HepG2 (cell line): Measurements from ENCODE around the gene RFPL4AL1. TPM values are rescaled to one million over a fixed set of nuclear protein-coding genes. Genes with fewer than 3 reads are reported as not detected.
A peak's percentile ranks its signal among the peaks of the same experiment; 100 is the strongest.

Experiments
- ATAC-seq: fragments of 200-7000 bp; cut with Tn5 transposase; 3 replicates; pipeline ENCODE4 v1.9.1; 2020; ENCODE audit warnings: mild to moderate bottlenecking, moderate library complexity
- BruUV-seq: library from RNA; stranded (reverse); fragments of 400-500 nt; replicated peaks from 2 replicates; lab custom pipeline; 2021; lab: Mats Ljungman, UMichigan
- CTCF ChIA-PET: fragments of 300-600 bp; formaldehyde crosslinking; extraction: SDS; loops from one replicate; lab custom pipeline; 2021; ENCODE audit warnings: low total read pairs, inconsistent platforms, low intra/inter-chr PET ratio; lab: Yijun Ruan, JAX
- POLR2A ChIA-PET: fragments of 350-600 bp; sonication (Branson Sonifier 250); formaldehyde crosslinking; loops from one replicate; lab custom pipeline; 2020; ENCODE audit warnings: antibody characterized with exemption, inconsistent platforms; lab: Yijun Ruan, JAX
- DNase-seq: peaks from one replicate; pipeline ENCODE4 v3.0.0-alpha.2; 2015; ENCODE audit warnings: low spot score
- FAIRE-seq: peaks from 3 replicates; lab custom pipeline; 2011; peaks lifted over from hg19 to GRCh38; lab: Jason Lieb, UNC
- H2AFZ ChIP-seq: one replicate; pipeline ENCODE4 v1.6.1; 2011; ENCODE audit warnings: low read length, inconsistent platforms
- H3K27ac ChIP-seq: fragments of 300-600 bp; 3 replicates; pipeline ENCODE4 v1.8.0; 2011; ENCODE audit warnings: mixed run types, mild to moderate bottlenecking, mixed read lengths, low read length, inconsistent platforms; ENCODE audit not compliant: insufficient read depth; ENCODE audit errors: extremely low read length
- H3K27me3 ChIP-seq, 2 experiments: fragments of 200-600 bp in 1 of 2; 2 replicates in 1 of 2; 3 replicates in 1 of 2; pipeline versions ENCODE4 v1.6.0 to v1.8.0; 2011; ENCODE audit warnings: low read length in 2 of 2, mild to moderate bottlenecking in 2 of 2, moderate library complexity in 2 of 2, inconsistent platforms in 1 of 2; ENCODE audit not compliant: insufficient read depth in 2 of 2, control insufficient read depth in 1 of 2
- H3K36me3 ChIP-seq, 2 experiments: fragments of 200-600 bp in 1 of 2; replicated peaks in 1 of 2; 2 replicates in 1 of 2; 3 replicates in 1 of 2; pipeline versions ENCODE4 v1.5.1 to v1.8.0; 2011; ENCODE audit warnings: low read length in 2 of 2, inconsistent platforms in 1 of 2; ENCODE audit not compliant: insufficient read depth in 2 of 2, control insufficient read depth in 1 of 2
- H3K4me1 ChIP-seq: 2 replicates; pipeline ENCODE4 v1.5.1; 2012; ENCODE audit warnings: low read length, inconsistent platforms; ENCODE audit not compliant: insufficient read depth
- H3K4me2 ChIP-seq: 2 replicates; pipeline ENCODE4 v1.6.0; 2011; ENCODE audit warnings: low read depth, low read length, inconsistent platforms
- H3K4me3 ChIP-seq, 3 experiments: fragments of 200-600 bp in 1 of 3; sonication (generic), shearing (Covaris generic) in 1 of 3; replicated peaks in 1 of 3; 2 replicates each; pipeline ENCODE4 v1.5.1; 2011 to 2016; ENCODE audit warnings: low read length in 3 of 3, inconsistent platforms in 2 of 3, low read depth in 2 of 3, mild to moderate bottlenecking in 2 of 3, control low read depth in 1 of 3, mixed read lengths in 1 of 3; ENCODE audit not compliant: insufficient read depth in 1 of 3
- H3K79me2 ChIP-seq: one replicate; pipeline ENCODE4 v1.6.1; 2011; ENCODE audit warnings: low read length, inconsistent platforms; ENCODE audit not compliant: insufficient read depth
- H3K9ac ChIP-seq: 2 replicates; pipeline ENCODE4 v1.6.0; 2011; ENCODE audit warnings: mild to moderate bottlenecking, low read depth, low read length, inconsistent platforms; ENCODE audit not compliant: insufficient read depth
- H3K9me3 ChIP-seq: 2 replicates; pipeline ENCODE4 v1.5.1; 2012; ENCODE audit warnings: mild to moderate bottlenecking, low read length
- H4K20me1 ChIP-seq: 2 replicates; pipeline ENCODE4 v1.6.0; 2011; ENCODE audit warnings: inconsistent platforms, mild to moderate bottlenecking, low read length, moderate library complexity; ENCODE audit not compliant: insufficient read depth
- AKAP8 ChIP-seq: sonication (generic); formaldehyde crosslinking; IDR thresholded peaks from 2 replicates; pipeline ENCODE4 v1.5.1; 2020; ENCODE audit warnings: mild to moderate bottlenecking, missing genetic modification reagents
- CREBL2 ChIP-seq: sonication (generic); formaldehyde crosslinking; IDR thresholded peaks from 2 replicates; pipeline ENCODE4 v1.8.1; 2023; ENCODE audit warnings: missing genetic modification reagents, mild to moderate bottlenecking, borderline replicate concordance
- DPF2 ChIP-seq: sonication (generic); formaldehyde crosslinking; IDR thresholded peaks from 2 replicates; pipeline ENCODE4 v1.4.0; 2020; ENCODE audit warnings: mild to moderate bottlenecking, low read depth, missing genetic modification reagents, borderline replicate concordance
- FOXO1 ChIP-seq: sonication (generic); formaldehyde crosslinking; IDR thresholded peaks from 2 replicates; pipeline ENCODE4 v1.4.0; 2020; ENCODE audit warnings: missing genetic modification reagents
- HDAC6 ChIP-seq: fragments of 200-600 bp; sonication (generic); IDR thresholded peaks from 2 replicates; pipeline ENCODE4 v1.7.0; 2017; ENCODE audit warnings: mild to moderate bottlenecking, antibody characterized with exemption, low read length, low read depth
- KIAA2018 ChIP-seq: sonication (generic); formaldehyde crosslinking; IDR thresholded peaks from 2 replicates; pipeline ENCODE4 v1.5.0; 2020; ENCODE audit warnings: mild to moderate bottlenecking, missing genetic modification reagents, borderline replicate concordance
- NCOR1 ChIP-seq: fragments of 200-600 bp; sonication (generic); IDR thresholded peaks from 2 replicates; pipeline ENCODE4 v1.7.0; 2017; ENCODE audit warnings: antibody characterized with exemption, low read length, borderline replicate concordance
- NFKBIZ ChIP-seq: IDR thresholded peaks from 2 replicates; pipeline ENCODE4 v1.6.1; 2018; ENCODE audit warnings: missing genetic modification reagents, missing compliant biosample characterization
- NR1H2 ChIP-seq: sonication (generic); formaldehyde crosslinking; IDR thresholded peaks from 2 replicates; pipeline ENCODE4 v1.8.1; 2022; ENCODE audit warnings: low read depth, missing genetic modification reagents, borderline replicate concordance
- PBX2 ChIP-seq: IDR thresholded peaks from 2 replicates; pipeline ENCODE4 v1.6.1; 2016; ENCODE audit warnings: control low read depth
- RARG ChIP-seq: sonication (generic); formaldehyde crosslinking; IDR thresholded peaks from 2 replicates; pipeline ENCODE4 v1.4.0; 2020; ENCODE audit warnings: low read depth, mild to moderate bottlenecking, missing genetic modification reagents
- ZFP82 ChIP-seq: sonication (generic); formaldehyde crosslinking; IDR thresholded peaks from 2 replicates; pipeline ENCODE4 v1.5.1; 2020; ENCODE audit warnings: mild to moderate bottlenecking, missing genetic modification reagents, borderline replicate concordance
- ZMYM3 ChIP-seq: sonication (generic); formaldehyde crosslinking; IDR thresholded peaks from 2 replicates; pipeline ENCODE4 v1.5.1; 2020; ENCODE audit warnings: mild to moderate bottlenecking, missing genetic modification reagents
- ZNF564 ChIP-seq: sonication (generic); formaldehyde crosslinking; IDR thresholded peaks from 2 replicates; pipeline ENCODE4 v1.8.1; 2023; ENCODE audit warnings: mild to moderate bottlenecking, missing genetic modification reagents
- ZNF777 ChIP-seq: sonication (generic); formaldehyde crosslinking; IDR thresholded peaks from 2 replicates; pipeline ENCODE4 v1.4.0; 2020; ENCODE audit warnings: missing genetic modification reagents
- WGBS: methylation state at CpG from one replicate; pipeline ENCODE4 v1.1.6; 2017; ENCODE audit warnings: low lambda C conversion rate; 5-methylcytosine and 5-hydroxymethylcytosine counted together
- in situ Hi-C: cut with HindIII; loops from 2 replicates; pipeline ENCODE4 v1.10.0; 2017; ENCODE audit warnings: low pct_unique_long_range_greater_than_20kb; ENCODE audit not compliant: extremely low pct_ligation_motif_present
- intact Hi-C: fragments of 100-400 bp; cut with micrococcal nuclease; formaldehyde crosslinking; loops from one replicate; pipeline ENCODE4 v1.10.0; 2022; ENCODE audit not compliant: unreplicated experiment
- polyA plus RNA-seq, 8 experiments: library from polyadenylated mRNA; depleted of rRNA in 3 of 8; stranded (reverse) in 7 of 8; unstranded in 1 of 8; fragments of >200 nt; fragmentation: Illumina TruSeq in 4 of 8; extraction: Trizol in 4 of 8; gene quantifications; 2 replicates each; pipeline versions ENCODE4 v1.2.1 to v1.2.3, GENCODE V29; 2011 to 2016; ENCODE audit warnings: low read depth in 4 of 8, missing spikeins in 1 of 8, mixed read lengths in 1 of 8; ENCODE audit not compliant: insufficient read depth in 1 of 8
- total RNA-seq, 5 experiments: library from RNA; depleted of rRNA; stranded (reverse); fragments of >200 nt; fragmentation: Illumina TruSeq; extraction: Trizol; gene quantifications; 2 replicates each; pipeline ENCODE4 v1.2.3, GENCODE V29; 2016; ENCODE audit warnings: low read depth in 1 of 5

The RFPL4AL1 gene
- total and polyA plus RNA-seq, 2 of the 13 experiments (the other 11 are each of a cell fraction or from before 2014, with no cell fraction given): not detected

GRCh38 chr19:55720214-55720746 is 48.6 kb upstream of the RFPL4AL1 start (continued):
- TF ChIP-seq ZMYM3 (CRISPR knock-in tag): peak; percentile 11; the same call in 1 of the 2 replicates
- TF ChIP-seq ZFP82 (CRISPR knock-in tag): no peak
- TF ChIP-seq PBX2 (CRISPR knock-in tag): peak; percentile 26; the same call in 1 of the 2 replicates

- no peak overlapping the region for H3K4me2 ChIP-seq
- FAIRE-seq (no peak), DNase-seq (no peak), ATAC-seq (no peak)
- H3K36me3 ChIP-seq: no peaks in the 10 kb centered on the region
- H3K27me3 ChIP-seq: peaks cover 2 to 13% of the 10 kb centered on the region in 2 experiments; a peak in 3 of 5 replicates
- peaks cover 7% of the 10 kb centered on the region; the same call in 1 of the 2 replicates for H3K4me1 ChIP-seq
- H3K4me3 ChIP-seq: no peak overlapping the region
- no peak overlapping the region for H3K27ac ChIP-seq
- BruUV-seq: no TSS peak
- CTCF ChIA-PET: no interaction called here
- intact Hi-C loops: no loop called here
- H4K20me1 ChIP-seq: no peaks in the 10 kb centered on the region
- peaks cover 9% of the 10 kb centered on the region; the same call in 1 of the 2 replicates for H3K9me3 ChIP-seq
- POLR2A ChIA-PET: no interaction called here
- 21% methylated on average over 3 of the region's 3 CpGs for WGBS
- in situ Hi-C loops: no loop called here
- no peak overlapping the region for H3K9ac ChIP-seq
- H2AFZ ChIP-seq: no peak overlapping the region
- no peaks in the 10 kb centered on the region for H3K79me2 ChIP-seq
- TF ChIP-seq ZNF564 (CRISPR knock-in tag): no peak
- TF ChIP-seq RARG (CRISPR knock-in tag): no peak
- TF ChIP-seq CREBL2 (CRISPR knock-in tag): no peak
- TF ChIP-seq NCOR1: no peak
- TF ChIP-seq NFKBIZ (CRISPR knock-in tag): no peak
- no peak for TF ChIP-seq DPF2
- TF ChIP-seq KIAA2018: no peak
- TF ChIP-seq NR1H2: no peak
- no peak for TF ChIP-seq ZNF777 (CRISPR knock-in tag)
- no peak for TF ChIP-seq HDAC6
- no peak for TF ChIP-seq FOXO1 (CRISPR knock-in tag)
- no peak for TF ChIP-seq AKAP8 (CRISPR knock-in tag)
Observed at GRCh38 chr19:55720801-55721200, 48.1 kb upstream of the RFPL4AL1 start.
